SHP77 (cell line): ENCODE data around the gene XPOT.

ENCODE experiments used
- DNase-seq, 2 experiments: peaks; one replicate each; lab custom pipeline; 2025; lab: John Stamatoyannopoulos, UW

Gene XPOT

DNA sequence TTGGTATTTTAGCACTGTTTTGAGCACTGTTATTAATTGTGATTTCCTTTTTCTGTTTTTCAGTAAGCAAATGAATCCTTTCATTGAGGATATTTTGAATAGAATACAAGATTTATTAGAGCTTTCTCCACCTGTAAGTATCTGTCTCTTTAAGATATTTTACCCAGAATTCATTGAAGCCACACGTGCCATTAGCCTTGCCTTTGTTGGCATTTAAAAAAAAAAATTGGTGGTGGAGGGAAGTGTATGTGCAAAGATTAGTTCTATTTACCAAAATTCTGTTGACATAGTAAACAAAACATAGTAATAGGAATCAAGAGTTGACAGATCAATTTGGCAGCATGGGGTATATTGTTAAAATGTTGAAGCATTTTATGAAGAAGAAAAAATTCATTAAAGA, 23.8 kb downstream of the XPOT start:
- no peak for DNase-seq

DNA sequence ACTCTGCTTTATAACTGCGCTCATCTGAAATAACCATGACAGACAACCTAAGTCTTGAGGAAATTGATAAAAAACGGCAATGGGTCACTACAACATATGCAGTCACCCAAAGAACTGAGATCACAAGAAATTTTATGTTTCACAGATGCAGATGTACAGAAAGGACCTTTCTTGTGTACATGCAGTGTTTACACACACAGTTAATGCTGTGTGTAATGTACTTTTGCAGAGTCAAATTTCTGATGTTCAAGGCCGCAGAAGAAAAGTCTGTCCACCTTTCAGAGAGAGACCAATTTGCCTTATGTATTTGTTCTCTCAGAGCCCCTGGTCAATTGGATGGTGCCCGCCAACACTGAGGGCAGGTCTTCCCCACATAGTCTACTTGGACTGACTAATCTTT, 24.8 kb downstream of the XPOT start:
- no peak for DNase-seq

DNA sequence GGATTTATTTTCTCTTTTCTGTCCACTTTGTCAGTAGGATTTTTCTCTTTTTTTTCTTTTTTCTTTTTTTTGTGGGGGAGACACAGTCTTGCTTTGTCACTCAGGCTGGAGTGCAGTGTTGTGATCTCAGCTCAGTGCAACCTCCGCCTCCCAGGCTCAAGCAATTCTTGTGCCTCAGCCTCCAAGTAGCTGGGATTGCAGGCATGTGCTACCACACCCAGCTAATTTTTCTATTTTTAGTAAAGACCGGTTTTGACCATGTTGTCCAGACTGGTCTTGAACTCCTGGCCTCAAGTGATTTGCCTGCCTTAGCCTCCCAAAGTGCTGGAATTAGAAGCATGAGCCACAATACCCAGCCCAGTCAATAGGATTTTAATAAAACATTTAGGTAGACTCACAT, 26.7 kb downstream of the XPOT start:
- no peak for DNase-seq

DNA sequence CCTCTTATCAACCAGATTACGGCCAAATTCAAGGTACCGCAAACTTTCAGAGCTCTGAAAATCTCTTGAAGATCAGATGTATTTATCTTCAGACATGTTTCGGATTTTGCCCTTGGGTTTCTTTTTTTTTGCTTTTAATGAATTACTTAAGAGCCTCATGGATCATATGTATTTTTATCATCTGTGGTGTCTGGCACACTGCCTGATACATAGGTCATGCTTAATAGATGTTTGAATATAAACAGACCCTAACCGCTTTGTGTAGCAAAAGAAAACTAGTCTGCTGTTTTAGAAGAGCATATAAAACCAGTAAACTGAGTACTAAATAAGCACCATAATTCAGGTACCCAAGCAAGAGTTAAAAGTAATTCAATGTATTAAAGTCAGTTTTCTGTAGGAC, 27.6 kb downstream of the XPOT start:
- DNase-seq = no peak

DNA sequence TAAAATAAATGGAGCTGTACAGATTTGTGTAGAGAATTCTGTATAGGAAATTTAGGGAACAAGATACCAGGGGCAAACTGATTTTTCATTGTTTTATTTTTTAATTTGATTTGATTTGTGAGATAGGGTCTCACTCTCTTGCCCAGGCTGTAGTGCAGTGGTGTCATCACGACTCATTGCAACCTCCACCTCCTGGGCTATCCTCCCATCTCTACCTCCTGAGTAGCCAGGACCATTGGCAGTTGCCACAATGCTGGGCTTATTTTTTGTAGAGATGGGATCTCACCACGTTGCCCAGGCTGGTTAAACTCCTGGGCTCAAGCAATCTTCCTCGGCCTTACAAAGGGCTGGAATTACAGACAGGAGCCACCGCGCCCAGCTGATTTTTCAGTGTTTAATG, 29.7 kb downstream of the XPOT start:
- DNase-seq = no peak

DNA sequence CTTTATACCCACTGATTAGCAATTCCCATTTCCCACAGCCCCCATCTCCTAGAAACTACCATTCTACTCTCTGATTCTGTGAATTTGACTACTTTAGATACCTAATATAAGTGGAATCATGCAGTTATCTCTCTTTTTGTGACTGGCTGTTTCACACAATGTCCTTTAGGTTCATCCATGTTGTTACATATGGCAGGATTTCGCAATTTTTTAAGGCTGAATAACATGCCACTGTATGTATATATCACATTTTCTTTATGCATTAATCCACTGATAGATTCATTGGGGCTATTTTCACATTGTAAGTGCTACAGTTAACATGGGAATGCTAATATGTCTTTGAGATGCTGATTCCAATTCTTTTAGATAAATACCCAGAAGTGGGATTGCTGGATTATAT, 35.9 kb downstream of the XPOT start:
- DNase-seq = no peak

DNA sequence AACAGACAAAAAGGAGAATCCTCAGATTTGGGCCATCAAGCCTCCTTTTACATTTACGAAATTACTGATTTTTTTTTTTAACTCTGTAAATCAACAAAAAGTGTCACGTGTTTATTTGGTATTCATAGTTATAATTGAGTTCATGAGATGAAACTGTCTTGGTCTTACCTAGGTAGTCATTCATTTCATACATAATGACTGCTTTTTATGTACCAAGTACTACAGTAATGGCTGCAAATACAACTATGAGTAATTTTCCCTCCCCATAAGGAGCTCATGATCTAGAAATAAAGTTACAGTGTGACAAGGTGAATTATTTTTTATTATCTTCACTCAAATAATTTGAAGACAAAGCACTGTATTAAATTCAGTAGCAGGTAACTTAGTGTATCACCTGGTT, 41.3 kb downstream of the XPOT start:
- no peak for DNase-seq

DNA sequence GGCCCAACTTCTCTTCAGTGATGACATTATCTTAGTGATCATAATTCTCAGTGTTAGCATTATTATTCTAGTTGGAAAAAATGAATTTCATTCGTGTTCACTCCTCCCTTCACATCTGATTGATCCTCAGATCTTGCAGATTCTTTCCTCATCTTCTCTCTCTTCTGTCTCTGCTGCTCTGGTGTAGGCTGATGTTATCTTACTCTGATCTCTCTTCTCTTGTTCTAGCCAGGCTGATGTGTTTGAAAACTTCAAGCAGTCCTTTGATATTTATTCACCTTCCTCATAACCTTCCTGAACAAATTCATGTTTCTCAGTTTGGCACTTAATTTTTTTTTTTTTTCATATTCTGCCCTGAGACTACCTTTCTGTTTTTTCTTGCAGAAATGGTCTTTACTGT, 42.1 kb downstream of the XPOT start:
- no peak for DNase-seq

DNA sequence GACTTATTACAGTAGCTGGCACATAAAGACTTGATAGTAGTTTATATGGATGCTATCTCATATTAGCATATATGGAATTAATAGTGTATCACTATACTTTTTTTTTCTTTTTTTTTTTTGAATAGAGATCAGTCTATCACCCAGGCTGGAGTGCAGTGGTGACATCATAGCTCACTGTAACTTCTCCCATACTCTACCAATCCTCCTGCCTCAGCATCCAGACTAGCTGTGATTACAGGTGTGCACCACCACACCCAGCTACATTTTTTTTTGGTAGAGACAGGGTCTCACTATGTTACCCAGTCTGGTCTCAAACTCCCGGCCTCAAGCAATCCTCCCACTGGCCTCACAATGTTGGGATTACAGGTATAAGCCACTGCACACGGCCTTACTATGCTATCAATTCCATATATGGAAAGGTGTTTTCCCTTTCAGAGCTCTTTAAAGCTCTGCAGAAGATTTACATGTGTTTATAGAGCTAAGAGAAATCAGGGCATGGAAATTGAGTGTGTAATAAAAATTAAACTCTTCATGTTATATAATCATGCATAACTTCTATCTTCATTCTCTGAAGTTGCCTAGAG, 46.0 kb downstream of the XPOT start:
- no peak for DNase-seq

DNA sequence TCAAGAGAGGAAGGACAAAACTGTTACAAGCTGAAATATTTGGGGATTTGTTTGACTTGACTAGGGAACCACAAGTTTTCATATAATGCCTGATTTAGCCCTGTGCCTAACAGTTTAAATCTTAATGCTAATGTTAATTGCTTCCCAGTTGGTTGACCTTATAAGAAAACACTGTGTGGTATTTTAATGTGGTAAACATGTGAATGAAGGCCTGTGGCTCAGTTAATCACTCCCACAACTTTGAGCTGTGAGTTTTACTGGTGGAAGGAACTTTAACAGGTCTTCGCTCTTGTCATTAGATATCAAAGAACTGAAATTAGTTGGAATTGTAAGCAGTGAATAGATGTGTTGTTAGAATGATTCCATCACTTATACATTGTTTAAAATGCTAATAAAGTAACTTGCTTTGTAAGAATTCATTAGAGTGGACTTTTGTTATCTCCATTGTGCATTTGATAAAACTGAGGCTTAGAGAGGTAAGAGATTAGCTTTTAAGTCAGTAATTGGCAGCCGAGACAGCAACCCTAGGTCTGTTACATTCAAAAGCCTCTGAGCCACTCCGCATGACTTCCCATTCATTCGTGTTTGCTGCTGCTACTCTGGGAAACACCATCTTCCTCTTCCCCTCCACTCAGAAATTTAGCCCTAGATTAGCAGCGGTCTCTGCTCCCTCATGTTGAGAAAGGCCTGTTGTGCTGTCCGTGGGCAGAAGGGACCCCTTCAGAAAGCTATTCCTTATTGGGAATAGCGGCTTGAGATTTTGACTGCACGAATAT, 46.7 kb downstream of the XPOT start:
- DNase-seq = peak; percentile 3 to 20

DNA sequence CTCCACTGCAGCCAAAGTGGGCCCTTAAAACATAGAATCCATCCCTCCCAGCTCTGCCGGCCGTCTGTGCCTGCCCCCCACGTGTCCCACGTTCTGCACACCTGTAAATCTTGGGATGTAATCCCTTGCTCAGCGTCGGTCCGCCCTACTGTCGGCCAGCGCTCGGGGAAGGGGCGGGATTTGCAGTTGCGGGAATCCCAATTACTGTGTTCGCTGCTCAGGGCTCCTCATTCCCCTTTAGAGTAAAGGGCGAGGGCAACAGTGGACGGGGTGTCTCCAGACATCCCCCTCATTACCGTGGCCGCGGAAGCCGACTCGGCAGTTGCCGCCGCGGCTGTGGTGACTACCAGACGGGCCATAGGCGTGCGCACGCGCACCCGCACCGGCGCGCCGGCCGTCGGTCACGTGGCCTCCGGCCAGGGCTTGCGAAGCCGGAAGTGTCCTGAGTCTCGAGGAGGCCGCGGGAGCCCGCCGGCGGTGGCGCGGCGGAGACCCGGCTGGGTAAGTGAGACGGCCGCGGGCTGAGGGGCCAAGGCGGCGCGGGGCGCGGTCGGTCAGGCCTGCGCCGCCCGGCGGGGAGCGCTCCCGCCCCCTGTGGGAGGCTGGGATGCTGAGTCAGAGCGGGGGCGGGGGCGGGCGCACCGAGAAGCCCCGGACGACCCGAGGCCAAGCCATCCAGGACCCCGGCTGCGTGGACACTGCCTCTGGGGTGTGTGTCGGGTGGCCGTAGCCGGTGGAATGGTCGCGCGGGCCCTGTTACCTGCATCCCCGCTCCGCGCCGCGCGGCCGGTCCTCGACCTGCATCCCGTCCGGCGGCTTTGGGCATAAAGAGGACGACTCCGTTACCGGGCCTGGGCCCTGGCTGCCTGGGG, 47.7 kb downstream of the XPOT start, which contains the start of gene TBK1:
TSS of gene TBK1 (plus strand) at position 434 of the 872 bp plus-strand sequence. CDS start 3,751 bp downstream, outside the sequence.
- peak; percentile 73 to 88 for DNase-seq

DNA sequence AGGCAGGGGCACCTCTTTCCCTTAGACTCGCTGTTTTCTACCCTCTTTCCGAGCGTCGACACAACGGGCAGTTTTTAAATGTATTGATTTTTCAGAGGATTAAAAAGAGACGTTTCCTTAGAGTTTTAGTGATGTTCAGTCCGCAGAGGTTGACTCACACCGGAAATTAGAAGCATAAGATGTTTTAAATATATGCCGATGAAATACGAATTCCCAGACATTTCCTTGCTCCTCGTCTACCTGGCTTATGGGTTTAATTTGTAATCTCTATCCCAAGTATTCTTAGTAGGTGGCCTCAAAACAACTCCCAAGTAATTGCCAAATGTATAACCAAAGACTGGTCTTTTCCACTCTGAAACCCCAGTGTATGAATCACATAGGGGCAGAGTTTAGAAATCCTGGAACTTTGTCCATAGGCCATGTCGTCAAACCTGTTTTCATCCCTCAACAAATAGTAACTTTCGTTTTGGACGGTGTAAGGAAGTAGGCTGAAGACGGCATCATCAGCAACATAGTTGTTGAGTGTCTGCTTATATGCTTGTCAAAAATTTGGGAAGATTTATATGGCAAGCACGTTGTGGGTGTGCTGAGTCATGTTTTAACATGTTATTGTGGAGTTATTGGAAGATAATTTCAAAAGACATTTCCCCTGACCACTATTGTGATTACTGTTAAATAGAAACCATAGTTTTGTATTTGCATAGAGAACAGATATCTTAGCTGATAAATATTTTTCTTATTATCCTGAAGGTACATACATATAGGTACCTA, 48.6 kb downstream of the XPOT start:
- no peak for DNase-seq

DNA sequence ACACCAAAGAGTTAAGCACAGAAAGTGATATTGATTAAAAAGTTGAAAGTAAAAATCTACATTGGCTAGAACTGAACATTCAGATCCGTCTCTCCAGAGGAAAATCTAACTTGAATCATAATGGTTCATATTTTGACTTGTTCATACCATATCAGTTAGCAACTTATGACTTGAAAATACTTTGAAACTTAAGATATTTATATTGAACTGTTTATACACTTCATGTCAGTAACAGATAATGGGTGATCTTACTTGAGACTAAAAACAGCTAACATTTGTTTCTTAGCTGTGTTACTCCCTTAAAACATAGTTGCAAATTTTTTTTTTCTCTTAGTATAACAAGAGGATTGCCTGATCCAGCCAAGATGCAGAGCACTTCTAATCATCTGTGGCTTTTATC, 51.3 kb downstream of the XPOT start:
- no peak for DNase-seq

DNA sequence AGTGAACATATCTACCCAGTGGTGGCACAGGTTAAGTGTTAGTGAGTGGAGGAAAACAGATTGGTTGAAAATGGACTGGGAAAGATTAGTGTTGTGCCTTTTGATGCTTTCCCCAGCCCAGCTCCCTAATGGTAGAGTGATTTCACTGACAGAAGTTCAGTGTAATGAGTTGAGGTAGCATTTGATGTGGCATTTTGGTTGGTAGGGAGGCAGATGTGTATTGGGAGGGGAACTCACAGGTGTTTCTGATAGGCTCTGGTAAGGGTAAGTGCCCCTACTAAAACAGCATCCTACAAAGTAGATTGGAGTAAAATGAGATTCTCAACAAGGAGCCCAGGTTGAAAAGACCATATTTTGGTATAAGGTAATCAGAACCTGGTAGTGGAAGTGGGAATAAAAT, 51.9 kb downstream of the XPOT start:
- no peak for DNase-seq

DNA sequence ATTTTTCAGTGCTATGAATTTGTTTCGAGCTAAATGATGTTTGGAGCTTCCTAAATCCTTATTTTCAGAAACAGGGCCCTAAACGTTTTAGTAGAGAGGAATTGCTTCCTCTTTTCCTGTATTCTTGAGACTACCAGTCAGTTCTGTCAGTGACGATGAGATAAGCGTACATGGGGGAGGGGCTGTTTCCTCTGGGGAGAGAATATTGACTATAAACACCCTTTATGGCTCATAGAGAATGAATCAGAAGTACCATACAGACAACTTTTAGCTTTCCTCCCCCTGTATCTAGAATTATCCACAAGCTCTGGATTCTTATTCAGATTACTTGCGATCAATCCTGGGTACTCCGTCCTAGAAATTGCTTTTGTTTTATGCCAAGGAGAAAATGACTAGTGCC, 52.8 kb downstream of the XPOT start:
- DNase-seq = no peak

DNA sequence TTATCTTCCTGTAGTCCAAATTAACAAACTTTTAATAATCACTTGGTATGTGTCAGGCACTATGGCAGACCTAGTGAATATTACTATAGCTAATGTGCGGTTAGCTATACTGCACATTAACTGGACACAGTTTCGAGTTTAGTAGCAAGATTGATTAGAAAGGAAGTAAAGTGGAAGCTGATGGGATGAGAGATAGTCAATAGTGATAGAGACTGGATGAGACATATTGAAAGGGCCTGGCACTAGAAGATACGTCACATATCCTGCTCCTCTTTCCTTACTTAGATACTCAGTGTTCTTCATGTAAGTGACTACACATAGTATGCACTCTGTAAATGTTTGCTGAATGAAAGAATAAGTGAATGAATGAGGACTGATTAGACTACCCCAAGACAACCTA, 53.3 kb downstream of the XPOT start:
- no peak for DNase-seq

DNA sequence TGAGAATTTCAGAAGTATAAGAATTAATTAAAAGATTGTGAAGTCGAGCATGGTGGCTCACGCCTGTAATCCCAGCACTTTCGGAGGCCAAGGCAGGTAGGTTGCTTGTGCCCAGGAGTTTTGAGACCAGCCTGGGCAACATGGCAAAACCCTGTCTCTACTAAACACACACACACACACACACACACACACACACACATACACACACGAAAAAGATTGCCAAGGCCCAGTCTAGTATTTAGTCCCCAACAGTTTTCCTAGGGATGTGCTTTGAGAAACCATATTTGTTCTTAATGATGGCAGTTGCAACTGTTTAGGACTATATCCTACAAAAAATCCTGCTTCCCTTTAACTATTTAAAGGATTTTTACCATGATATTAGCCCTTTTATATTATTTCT, 53.7 kb downstream of the XPOT start:
- DNase-seq = no peak

DNA sequence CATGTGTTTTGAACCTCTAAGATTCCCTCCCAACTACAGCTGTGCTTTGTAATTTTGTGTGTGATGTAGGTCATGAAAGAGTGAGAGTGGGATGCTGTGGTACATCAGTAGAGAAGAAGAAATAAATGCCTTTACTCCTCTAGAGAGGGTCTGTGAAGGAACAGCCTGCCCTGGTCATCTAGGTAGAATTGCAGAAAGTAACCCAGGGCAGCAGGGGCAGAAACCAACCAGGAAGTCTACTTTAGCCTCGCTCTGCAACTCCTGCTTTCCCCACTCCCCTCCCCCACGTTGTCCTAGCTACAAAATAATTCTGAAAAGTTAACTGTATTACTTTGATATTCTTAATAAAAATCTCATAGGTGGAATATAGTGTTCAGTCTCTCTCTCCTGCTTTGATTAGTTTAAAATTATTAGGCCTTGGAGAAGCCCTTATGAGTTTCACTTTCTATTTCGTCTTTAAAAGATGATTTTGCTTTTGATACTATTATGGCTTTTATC, 55.3 kb downstream of the XPOT start:
- no peak for DNase-seq

DNA sequence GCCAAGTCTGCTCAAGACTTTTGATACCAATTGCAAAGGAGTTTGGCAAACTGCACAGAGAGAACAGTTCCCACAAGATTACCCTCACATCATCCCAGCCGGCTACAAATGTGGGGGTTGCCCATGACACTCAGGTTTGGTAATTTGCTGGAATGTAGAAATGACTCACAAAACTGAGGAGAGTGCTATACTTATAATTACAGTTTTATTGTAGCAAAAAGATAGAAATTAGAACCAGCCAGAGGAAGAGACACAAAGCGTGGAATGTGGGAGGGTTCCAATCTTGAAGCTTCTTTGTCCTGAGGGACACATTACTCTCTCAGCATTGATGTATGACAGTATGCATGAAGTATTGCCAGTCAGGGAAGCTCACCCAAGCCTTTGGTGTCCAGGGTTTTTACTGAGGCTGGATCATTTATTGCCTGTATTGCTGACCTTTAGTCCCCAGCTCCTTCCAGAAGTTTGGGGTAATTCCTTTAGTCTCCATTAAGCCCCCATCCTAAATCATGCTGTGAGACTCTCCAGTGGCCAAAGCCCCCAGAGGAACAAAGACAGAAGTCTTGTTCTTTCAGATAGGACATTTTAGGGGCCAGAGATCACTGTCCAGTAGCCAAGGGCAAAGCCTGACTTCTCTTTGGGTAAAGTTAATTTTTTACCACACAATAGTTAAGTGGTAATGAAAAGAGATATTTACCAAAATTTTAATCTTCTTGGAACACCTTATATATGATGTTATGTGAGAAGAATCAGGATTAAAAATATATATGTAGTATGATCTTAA, 57.6 kb downstream of the XPOT start:
- DNase-seq = no peak

DNA sequence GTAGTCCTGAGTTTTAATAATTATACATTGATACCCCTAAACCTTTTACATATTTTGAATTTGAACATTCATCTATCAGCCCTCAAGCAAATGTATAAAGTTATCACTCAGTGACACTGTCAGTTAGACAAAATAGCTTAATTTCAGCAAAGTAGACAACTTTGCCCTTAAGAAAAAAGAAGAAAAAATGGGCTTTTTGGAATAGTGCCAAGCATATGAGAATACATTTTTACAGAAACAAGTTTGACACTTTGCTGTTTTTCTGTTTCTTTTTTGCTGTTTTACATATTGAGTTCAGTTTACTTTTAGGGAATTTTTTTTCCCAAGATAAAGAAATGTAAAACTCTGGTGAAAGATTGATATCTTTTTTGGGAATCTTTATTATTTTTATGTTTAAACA, 62.0 kb downstream of the XPOT start:
- DNase-seq = no peak

DNA sequence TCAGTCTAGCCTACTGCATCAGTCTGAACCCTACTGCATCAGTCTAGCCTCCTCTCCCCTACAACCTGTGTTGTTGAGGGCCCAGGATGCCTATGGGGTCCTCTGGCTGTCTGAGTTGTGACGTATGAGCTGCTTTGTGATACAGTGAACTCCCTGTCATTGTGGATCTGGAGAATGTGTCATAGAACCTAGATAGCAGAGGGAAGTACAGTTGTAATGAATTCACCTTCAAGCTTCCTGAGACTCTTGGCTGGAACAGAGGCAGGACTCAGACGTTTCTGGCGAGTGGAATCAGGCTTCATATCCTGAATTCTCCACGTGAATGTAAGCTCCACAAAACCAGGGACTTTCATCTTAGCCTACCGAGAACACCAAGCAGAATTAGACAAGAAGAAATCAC, 64.8 kb downstream of the XPOT start:
- DNase-seq = no peak
